Esophagus squamous epithelium (tissue), 5 donors: ENCODE results near the gene GRK5. TPM values are rescaled to one million over a fixed set of nuclear protein-coding genes. Genes with fewer than 3 reads are reported as not detected.

Experiments
- DNase-seq: peaks from one replicate; lab custom pipeline; 2025; lab: John Stamatoyannopoulos, UW
- H3K27ac ChIP-seq, 4 donors: fragments of 200-600 bp; sonication (generic); one replicate each; pipeline ENCODE4 v1.5.1; 2016 to 2019; ENCODE audit warnings: mild to moderate bottlenecking in 1 of 4
- H3K27me3 ChIP-seq, 4 donors: fragments of 200-600 bp; sonication (generic); 1 replicate in 3 of 4; 2 replicates in 1 of 4; pipeline versions ENCODE4 v1.5.1 to v1.6.0; 2017 to 2021; ENCODE audit warnings: antibody characterized with exemption in 1 of 4
- H3K36me3 ChIP-seq, 3 donors: fragments of 200-600 bp; sonication (generic); one replicate each; pipeline ENCODE4 v1.5.1; 2016 to 2019
- H3K4me1 ChIP-seq, 3 donors: fragments of 200-600 bp; sonication (generic); one replicate each; pipeline ENCODE4 v1.5.1; 2017 to 2019
- H3K4me3 ChIP-seq, 4 donors: fragments of 200-600 bp; sonication (generic); 1 replicate in 3 of 4; 2 replicates in 1 of 4; pipeline ENCODE4 v1.5.1; 2016 to 2019; ENCODE audit warnings: mild to moderate bottlenecking in 2 of 4, moderate library complexity in 1 of 4
- H3K9me3 ChIP-seq, 3 donors: fragments of 200-600 bp; sonication (generic); one replicate each; pipeline ENCODE4 v1.5.1; 2016 to 2019
- POLR2A ChIP-seq, 4 donors: fragments of 450-650 bp; IDR thresholded peaks; one replicate each; pipeline ENCODE4 v1.6.1; 2017; ENCODE audit warnings: antibody characterized with exemption in 4 of 4, mild to moderate bottlenecking in 4 of 4, moderate library complexity in 3 of 4
- WGBS, 2 donors: methylation state at CpG; one replicate each; pipeline ENCODE4 v1.1.5; 2018; 5-methylcytosine and 5-hydroxymethylcytosine counted together
- intact Hi-C: fragments of 100-400 bp; cut with DNase I; formaldehyde crosslinking; loops from one replicate; pipeline ENCODE4 v1.15.0; 2022
- total RNA-seq, 4 donors: library from RNA; depleted of rRNA; stranded (reverse); fragments of >200 nt; gene quantifications; one replicate each; pipeline ENCODE4 v1.1.0, GENCODE V29; 2016
- TF ChIP-seq, protein P1 (sequence below), 6 experiments: fragments of 450-650 bp in 4 of 6; fragments of 200-600 bp in 2 of 6; sonication (generic) in 2 of 6; IDR thresholded peaks; one replicate each; pipeline ENCODE4 v1.5.1; 2016 to 2019; ENCODE audit warnings: antibody characterized with exemption in 6 of 6, mild to moderate bottlenecking in 4 of 6, moderate library complexity in 4 of 6
- donor health status: DM: yes; HTN: yes; CAD: no.

The GRK5 gene
- total RNA-seq: 10 to 100 TPM in 1 of 4 donors, 1 to 10 TPM in 3; 2.4 to 18.9 (median 6.3) TPM

GRCh38 chr10:119207366-119207666 lies at the start of gene GRK5:
GRK5 (plus strand) TSS chr10:119207571; CDS start chr10:119207918, 347 bp downstream.
- DNase-seq: peak; percentile 79
- WGBS, 2 donors: 0% methylated on average over 3 of the region's 34 CpGs; no CpG with 5 or more reads in 1 of the 2 donors
- intact Hi-C loops: loop anchor here (5.0 kb wide), 1 partner anchor 210 kb away; no protein-coding TSS in a partner anchor

GRCh38 chr10:119159332-119159731 lies 48.0 kb upstream of the GRK5 start:
- no peaks in the 10 kb centered on the region for H3K27me3 ChIP-seq
- H3K4me3 ChIP-seq: no peak overlapping the region
- no peak overlapping the region for H3K27ac ChIP-seq
- intact Hi-C loops: no loop called here
- DNase-seq: no peak
- peaks cover 2 to 20% (median 3%) of the 10 kb centered on the region in 3 donors for H3K4me1 ChIP-seq
- peaks cover 22 to 82% (median 42%) of the 10 kb centered on the region in 3 donors for H3K36me3 ChIP-seq
- TF ChIP-seq POLR2A (IDR thresholded peaks at IDR 0.05): no peak
- TF ChIP-seq, protein P1, sequence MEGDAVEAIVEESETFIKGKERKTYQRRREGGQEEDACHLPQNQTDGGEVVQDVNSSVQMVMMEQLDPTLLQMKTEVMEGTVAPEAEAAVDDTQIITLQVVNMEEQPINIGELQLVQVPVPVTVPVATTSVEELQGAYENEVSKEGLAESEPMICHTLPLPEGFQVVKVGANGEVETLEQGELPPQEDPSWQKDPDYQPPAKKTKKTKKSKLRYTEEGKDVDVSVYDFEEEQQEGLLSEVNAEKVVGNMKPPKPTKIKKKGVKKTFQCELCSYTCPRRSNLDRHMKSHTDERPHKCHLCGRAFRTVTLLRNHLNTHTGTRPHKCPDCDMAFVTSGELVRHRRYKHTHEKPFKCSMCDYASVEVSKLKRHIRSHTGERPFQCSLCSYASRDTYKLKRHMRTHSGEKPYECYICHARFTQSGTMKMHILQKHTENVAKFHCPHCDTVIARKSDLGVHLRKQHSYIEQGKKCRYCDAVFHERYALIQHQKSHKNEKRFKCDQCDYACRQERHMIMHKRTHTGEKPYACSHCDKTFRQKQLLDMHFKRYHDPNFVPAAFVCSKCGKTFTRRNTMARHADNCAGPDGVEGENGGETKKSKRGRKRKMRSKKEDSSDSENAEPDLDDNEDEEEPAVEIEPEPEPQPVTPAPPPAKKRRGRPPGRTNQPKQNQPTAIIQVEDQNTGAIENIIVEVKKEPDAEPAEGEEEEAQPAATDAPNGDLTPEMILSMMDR (IDR thresholded peaks at IDR 0.05): no peak
- no peaks in the 10 kb centered on the region for H3K9me3 ChIP-seq
- WGBS, 2 donors: 79 to 93% methylated on average over 7 of the region's 8 CpGs

More at GRCh38 chr10:119207366-119207666, at the start of gene GRK5:
- Histone ChIP-seq H3K4me3 (peak within 1 kb of the TSS; percentile 64 to 95 (median 92)), H3K4me1 (peaks cover 13 to 58% (median 22%) of the 10 kb centered on the region in 3 donors), H3K27ac (peak within 1 kb of the TSS; percentile 88 to 99 (median 98)), H3K9me3 (no peaks in the 10 kb centered on the region), H3K27me3 (no peaks in the 10 kb centered on the region), H3K36me3 (no peaks in the 10 kb centered on the region)
- TF ChIP-seq, protein P1 (IDR thresholded peaks at IDR 0.05): no peak
- TF ChIP-seq POLR2A (IDR thresholded peaks at IDR 0.05): peak in 3 of 4 donors; percentile 37 to 79 (median 41)

GRCh38 chr10:119161680-119162451 lies 45.5 kb upstream of the GRK5 start:
- Histone ChIP-seq H3K27ac (no peak overlapping the region), H3K4me1 (peaks cover 7 to 41% (median 16%) of the 10 kb centered on the region in 3 donors), H3K36me3 (peaks cover 13 to 58% (median 16%) of the 10 kb centered on the region in 3 donors), H3K4me3 (no peak overlapping the region), H3K27me3 (no peaks in the 10 kb centered on the region), H3K9me3 (no peaks in the 10 kb centered on the region)
- no peak for DNase-seq
- TF ChIP-seq, protein P1 (IDR thresholded peaks at IDR 0.05): no peak
- WGBS, 2 donors: 47 to 62% methylated on average over 11 of the region's 11 CpGs
- intact Hi-C loops: no loop called here

GRCh38 chr10:119162452-119163092 lies 44.8 kb upstream of the GRK5 start:
- H3K36me3 ChIP-seq: peaks cover 13 to 58% (median 15%) of the 10 kb centered on the region in 3 donors
- no peak overlapping the region for H3K27ac ChIP-seq
- peaks cover 7 to 41% (median 16%) of the 10 kb centered on the region in 3 donors for H3K4me1 ChIP-seq
- no peak for DNase-seq
- no peak overlapping the region for H3K4me3 ChIP-seq
- no peaks in the 10 kb centered on the region for H3K9me3 ChIP-seq
- 87 to 96% methylated on average over 5 of the region's 5 CpGs for WGBS, 2 donors
- intact Hi-C loops: no loop called here
- H3K27me3 ChIP-seq: no peaks in the 10 kb centered on the region
- TF ChIP-seq POLR2A (IDR thresholded peaks at IDR 0.05): no peak
- TF ChIP-seq, protein P1 (IDR thresholded peaks at IDR 0.05): no peak
